OCI-LY7 (cell line): ENCODE measurements around the gene LRP3. TPM values are rescaled to one million over a fixed set of nuclear protein-coding genes. Genes with fewer than 3 reads are reported as not detected.

ENCODE experiments used
- BruUV-seq: library from RNA; stranded (reverse); fragments of 400-500 nt; replicated peaks from 2 replicates; lab custom pipeline; 2021; lab: Mats Ljungman, UMichigan
- CTCF ChIA-PET: fragments of 300-600 bp; sonication (Branson Sonifier 250); formaldehyde crosslinking; loops from one replicate; lab custom pipeline; 2022; ENCODE audit warnings: antibody characterized with exemption; ENCODE audit not compliant: unreplicated experiment; lab: Charles Lee
- POLR2A ChIA-PET: fragments of 300-600 bp; sonication (Branson Sonifier 250); formaldehyde crosslinking; loops from one replicate; lab custom pipeline; 2022; ENCODE audit warnings: antibody characterized with exemption; lab: Charles Lee
- DNase-seq: peaks from one replicate; pipeline ENCODE4 v3.0.0-alpha.2; 2015; ENCODE audit warnings: low spot score
- H2AFZ ChIP-seq: fragments of 200-600 bp; sonication (generic), shearing (Covaris generic); 2 replicates; pipeline ENCODE4 v1.6.1; 2014; ENCODE audit warnings: mild to moderate bottlenecking, antibody characterized with exemption, low read length, moderate library complexity
- H3K27ac ChIP-seq: fragments of 200-600 bp; sonication (generic); 2 replicates; pipeline ENCODE4 v1.5.1; 2014; ENCODE audit warnings: mixed run types, low read depth, mild to moderate bottlenecking, moderate library complexity, low read length, inconsistent platforms; ENCODE audit not compliant: poor library complexity, severe bottlenecking
- H3K36me3 ChIP-seq: fragments of 200-600 bp; sonication (generic); 2 replicates; pipeline ENCODE4 v1.6.1; 2014; ENCODE audit warnings: mild to moderate bottlenecking, antibody characterized with exemption, low read length, moderate library complexity, mixed read lengths; ENCODE audit not compliant: insufficient read depth
- H3K4me1 ChIP-seq: fragments of 200-600 bp; sonication (generic); 2 replicates; pipeline ENCODE4 v1.5.1; 2014; ENCODE audit warnings: mild to moderate bottlenecking, low read length; ENCODE audit not compliant: insufficient read depth, poor library complexity, severe bottlenecking
- H3K4me2 ChIP-seq: fragments of 200-600 bp; sonication (generic); 2 replicates; pipeline ENCODE4 v1.6.1; 2014; ENCODE audit warnings: mild to moderate bottlenecking, low read length
- H3K4me3 ChIP-seq: fragments of 200-600 bp; sonication (generic); 2 replicates; pipeline ENCODE4 v1.5.1; 2014; ENCODE audit warnings: mild to moderate bottlenecking, low read depth, low read length; ENCODE audit not compliant: poor library complexity, severe bottlenecking
- H3K79me2 ChIP-seq: fragments of 200-600 bp; sonication (generic); 2 replicates; pipeline ENCODE4 v1.6.1; 2016; ENCODE audit warnings: low read depth, mild to moderate bottlenecking, low read length, moderate library complexity, mixed read lengths; ENCODE audit not compliant: insufficient read depth
- H3K9me2 ChIP-seq: fragments of 200-600 bp; sonication (generic); 2 replicates; pipeline ENCODE4 v1.6.1; 2016; ENCODE audit warnings: mild to moderate bottlenecking, low read length, mixed read lengths; ENCODE audit not compliant: insufficient read depth
- H3K9me3 ChIP-seq: fragments of 200-600 bp; sonication (generic); 2 replicates; pipeline ENCODE4 v1.6.1; 2014; ENCODE audit warnings: mild to moderate bottlenecking, mixed run types, low read length, mixed read lengths
- H4K20me1 ChIP-seq: fragments of 200-600 bp; sonication (generic); 2 replicates; pipeline ENCODE4 v1.6.1; 2014; ENCODE audit warnings: mild to moderate bottlenecking, antibody characterized with exemption, low read length, moderate library complexity, mixed read lengths; ENCODE audit not compliant: insufficient read depth
- CTCF ChIP-seq: fragments of 200-600 bp; sonication (generic); conservative IDR thresholded peaks from 2 replicates; pipeline ENCODE4 v1.5.1; 2014; ENCODE audit warnings: mild to moderate bottlenecking, antibody characterized with exemption, low read length, moderate library complexity, mixed read lengths
- EZH2phosphoT487 ChIP-seq: fragments of 200-600 bp; sonication (generic); IDR thresholded peaks from 2 replicates; pipeline ENCODE4 v1.6.1; 2018; ENCODE audit warnings: low read depth, borderline replicate concordance, mild to moderate bottlenecking, mixed run types, antibody characterized with exemption, low read length, moderate library complexity, mixed read lengths
- intact Hi-C: fragments of 100-400 bp; cut with micrococcal nuclease; formaldehyde crosslinking; loops from one replicate; pipeline ENCODE4 v1.10.0; 2022; ENCODE audit not compliant: unreplicated experiment
- total RNA-seq, 2 experiments: library from RNA; depleted of rRNA in 1 of 2; stranded (reverse); fragments of >200 nt in 1 of 2; shearing (Covaris generic) in 1 of 2; gene quantifications; 2 replicates each; pipeline ENCODE4 v1.2.3, GENCODE V29; 2014 to 2022

The LRP3 gene
- total RNA-seq, 2 experiments from 2014 or later = not detected

- H3K4me1 ChIP-seq = no peaks in the 10 kb centered on the region
- H3K4me3 ChIP-seq = no peak overlapping the region
- intact Hi-C loops = no loop called here
- no TSS peak for BruUV-seq
- CTCF ChIA-PET = no interaction called here
- no peak overlapping the region for H3K27ac ChIP-seq
- no peaks in the 10 kb centered on the region for H3K79me2 ChIP-seq
- no peak overlapping the region for H3K4me2 ChIP-seq
- H3K9me2 ChIP-seq = no peaks in the 10 kb centered on the region
- DNase-seq = no peak
- no peaks in the 10 kb centered on the region for H3K36me3 ChIP-seq
- TF ChIP-seq EZH2phosphoT487 = no peak
- TF ChIP-seq CTCF = no peak
- H3K9me3 ChIP-seq = no peaks in the 10 kb centered on the region
- POLR2A ChIA-PET = interaction anchor here (0.6 to 0.7 kb wide), 3 partner anchors 16 to 273 kb away, joined by 3 to 5 read pairs (median 3); no protein-coding TSS in a partner anchor
- H2AFZ ChIP-seq = no peak overlapping the region
- no peaks in the 10 kb centered on the region for H4K20me1 ChIP-seq
Measured at GRCh38 chr19:33240181-33240771, 46.1 kb downstream of the LRP3 start.

- BruUV-seq = no TSS peak
Measured at GRCh38 chr19:33241091-33241529, 47.0 kb downstream of the LRP3 start.

GRCh38 chr19:33241530-33242101 is 47.5 kb downstream of the LRP3 start:
- H3K9me3 ChIP-seq = peaks cover 5% of the 10 kb centered on the region
- H3K79me2 ChIP-seq = no peaks in the 10 kb centered on the region
- H3K4me1 ChIP-seq = no peaks in the 10 kb centered on the region
- no TSS peak for BruUV-seq
- H2AFZ ChIP-seq = no peak overlapping the region
- intact Hi-C loops = loop anchor here (1.0 kb wide), 1 partner anchor 166 kb away; no protein-coding TSS in a partner anchor
- peak; percentile 29 for DNase-seq
- ChIA-PET CTCF (interaction anchor here (0.6 kb wide), 1 partner anchor 171 kb away, joined by 18 read pairs; no protein-coding TSS in a partner anchor), POLR2A (no interaction called here)
- no peaks in the 10 kb centered on the region for H3K9me2 ChIP-seq
- H3K36me3 ChIP-seq = no peaks in the 10 kb centered on the region
- no peak overlapping the region for H3K4me3 ChIP-seq
- H3K4me2 ChIP-seq = no peak overlapping the region
- no peak overlapping the region for H3K27ac ChIP-seq
- TF ChIP-seq EZH2phosphoT487 (no peak), CTCF (peak; percentile 76)
- H4K20me1 ChIP-seq = no peaks in the 10 kb centered on the region

More at GRCh38 chr19:33241091-33241529, 47.0 kb downstream of the LRP3 start:
- intact Hi-C loops = loop anchor here (1.0 kb wide), 1 partner anchor 166 kb away; no protein-coding TSS in a partner anchor
- Histone ChIP-seq H3K79me2 (no peaks in the 10 kb centered on the region), H3K9me3 (peaks cover 5% of the 10 kb centered on the region), H2AFZ (no peak overlapping the region), H3K4me3 (no peak overlapping the region), H3K4me2 (no peak overlapping the region), H3K9me2 (no peaks in the 10 kb centered on the region), H3K27ac (no peak overlapping the region), H3K4me1 (no peaks in the 10 kb centered on the region), H3K36me3 (no peaks in the 10 kb centered on the region), H4K20me1 (no peaks in the 10 kb centered on the region)
- POLR2A ChIA-PET = no interaction called here
- no peak for TF ChIP-seq EZH2phosphoT487
- CTCF ChIA-PET = interaction anchor here (0.6 kb wide), 1 partner anchor 171 kb away, joined by 18 read pairs; no protein-coding TSS in a partner anchor
- no peak for DNase-seq
